ENCODE measurements around the gene NTRK3. TPM values are rescaled to one million over a fixed set of nuclear protein-coding genes. Genes with fewer than 3 reads are reported as not detected.

The NTRK3 gene
- total and polyA plus RNA-seq, 2 of the 13 experiments (the other 11 are each of a cell fraction or from before 2014, with no cell fraction given), result not detected

DNA sequence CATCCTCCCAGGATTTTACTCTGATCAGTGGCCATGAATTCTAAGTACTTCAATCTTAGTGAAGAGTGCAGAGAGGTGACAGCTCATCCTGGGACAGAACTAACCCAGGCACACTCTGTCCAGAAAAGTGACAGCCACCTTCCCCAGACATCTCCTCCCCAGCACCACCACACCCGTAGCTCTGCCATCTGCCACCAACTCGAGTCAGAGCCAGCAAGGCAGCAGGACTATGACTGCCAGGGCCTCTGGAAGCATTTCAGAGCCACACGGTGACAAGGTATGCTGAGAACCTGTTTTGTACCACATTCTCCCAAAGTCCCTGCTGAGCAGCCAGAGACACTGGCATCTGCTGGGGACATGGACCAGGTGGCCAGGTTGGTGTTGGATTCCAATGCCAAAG is 71.0 kb downstream of the NTRK3 start (continued):
- TF ChIP-seq, protein P1, sequence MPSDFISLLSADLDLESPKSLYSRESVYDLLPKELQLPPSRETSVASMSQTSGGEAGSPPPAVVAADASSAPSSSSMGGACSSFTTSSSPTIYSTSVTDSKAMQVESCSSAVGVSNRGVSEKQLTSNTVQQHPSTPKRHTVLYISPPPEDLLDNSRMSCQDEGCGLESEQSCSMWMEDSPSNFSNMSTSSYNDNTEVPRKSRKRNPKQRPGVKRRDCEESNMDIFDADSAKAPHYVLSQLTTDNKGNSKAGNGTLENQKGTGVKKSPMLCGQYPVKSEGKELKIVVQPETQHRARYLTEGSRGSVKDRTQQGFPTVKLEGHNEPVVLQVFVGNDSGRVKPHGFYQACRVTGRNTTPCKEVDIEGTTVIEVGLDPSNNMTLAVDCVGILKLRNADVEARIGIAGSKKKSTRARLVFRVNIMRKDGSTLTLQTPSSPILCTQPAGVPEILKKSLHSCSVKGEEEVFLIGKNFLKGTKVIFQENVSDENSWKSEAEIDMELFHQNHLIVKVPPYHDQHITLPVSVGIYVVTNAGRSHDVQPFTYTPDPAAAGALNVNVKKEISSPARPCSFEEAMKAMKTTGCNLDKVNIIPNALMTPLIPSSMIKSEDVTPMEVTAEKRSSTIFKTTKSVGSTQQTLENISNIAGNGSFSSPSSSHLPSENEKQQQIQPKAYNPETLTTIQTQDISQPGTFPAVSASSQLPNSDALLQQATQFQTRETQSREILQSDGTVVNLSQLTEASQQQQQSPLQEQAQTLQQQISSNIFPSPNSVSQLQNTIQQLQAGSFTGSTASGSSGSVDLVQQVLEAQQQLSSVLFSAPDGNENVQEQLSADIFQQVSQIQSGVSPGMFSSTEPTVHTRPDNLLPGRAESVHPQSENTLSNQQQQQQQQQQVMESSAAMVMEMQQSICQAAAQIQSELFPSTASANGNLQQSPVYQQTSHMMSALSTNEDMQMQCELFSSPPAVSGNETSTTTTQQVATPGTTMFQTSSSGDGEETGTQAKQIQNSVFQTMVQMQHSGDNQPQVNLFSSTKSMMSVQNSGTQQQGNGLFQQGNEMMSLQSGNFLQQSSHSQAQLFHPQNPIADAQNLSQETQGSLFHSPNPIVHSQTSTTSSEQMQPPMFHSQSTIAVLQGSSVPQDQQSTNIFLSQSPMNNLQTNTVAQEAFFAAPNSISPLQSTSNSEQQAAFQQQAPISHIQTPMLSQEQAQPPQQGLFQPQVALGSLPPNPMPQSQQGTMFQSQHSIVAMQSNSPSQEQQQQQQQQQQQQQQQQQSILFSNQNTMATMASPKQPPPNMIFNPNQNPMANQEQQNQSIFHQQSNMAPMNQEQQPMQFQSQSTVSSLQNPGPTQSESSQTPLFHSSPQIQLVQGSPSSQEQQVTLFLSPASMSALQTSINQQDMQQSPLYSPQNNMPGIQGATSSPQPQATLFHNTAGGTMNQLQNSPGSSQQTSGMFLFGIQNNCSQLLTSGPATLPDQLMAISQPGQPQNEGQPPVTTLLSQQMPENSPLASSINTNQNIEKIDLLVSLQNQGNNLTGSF (CRISPR knock-in tag; IDR thresholded peaks at IDR 0.05), result no peak
- no peak for TF ChIP-seq MAFG (CRISPR knock-in tag; IDR thresholded peaks at IDR 0.05)
- TF ChIP-seq PHF20 (CRISPR knock-in tag; IDR thresholded peaks at IDR 0.05), result no peak
- TF ChIP-seq RAD51 (IDR thresholded peaks at IDR 0.05; ENCODE audit: borderline replicate concordance), result no peak
- TF ChIP-seq, protein P2, sequence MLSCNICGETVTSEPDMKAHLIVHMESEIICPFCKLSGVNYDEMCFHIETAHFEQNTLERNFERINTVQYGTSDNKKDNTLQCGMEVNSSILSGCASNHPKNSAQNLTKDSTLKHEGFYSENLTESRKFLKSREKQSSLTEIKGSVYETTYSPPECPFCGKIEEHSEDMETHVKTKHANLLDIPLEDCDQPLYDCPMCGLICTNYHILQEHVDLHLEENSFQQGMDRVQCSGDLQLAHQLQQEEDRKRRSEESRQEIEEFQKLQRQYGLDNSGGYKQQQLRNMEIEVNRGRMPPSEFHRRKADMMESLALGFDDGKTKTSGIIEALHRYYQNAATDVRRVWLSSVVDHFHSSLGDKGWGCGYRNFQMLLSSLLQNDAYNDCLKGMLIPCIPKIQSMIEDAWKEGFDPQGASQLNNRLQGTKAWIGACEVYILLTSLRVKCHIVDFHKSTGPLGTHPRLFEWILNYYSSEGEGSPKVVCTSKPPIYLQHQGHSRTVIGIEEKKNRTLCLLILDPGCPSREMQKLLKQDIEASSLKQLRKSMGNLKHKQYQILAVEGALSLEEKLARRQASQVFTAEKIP (CRISPR knock-in tag; IDR thresholded peaks at IDR 0.05; ENCODE audit: borderline replicate concordance), result no peak
- TF ChIP-seq, protein P3, sequence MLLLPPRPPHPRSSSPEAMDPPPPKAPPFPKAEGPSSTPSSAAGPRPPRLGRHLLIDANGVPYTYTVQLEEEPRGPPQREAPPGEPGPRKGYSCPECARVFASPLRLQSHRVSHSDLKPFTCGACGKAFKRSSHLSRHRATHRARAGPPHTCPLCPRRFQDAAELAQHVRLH (CRISPR knock-in tag; IDR thresholded peaks at IDR 0.05; ENCODE audit: borderline replicate concordance, low read depth), result no peak
- TF ChIP-seq, protein P4, sequence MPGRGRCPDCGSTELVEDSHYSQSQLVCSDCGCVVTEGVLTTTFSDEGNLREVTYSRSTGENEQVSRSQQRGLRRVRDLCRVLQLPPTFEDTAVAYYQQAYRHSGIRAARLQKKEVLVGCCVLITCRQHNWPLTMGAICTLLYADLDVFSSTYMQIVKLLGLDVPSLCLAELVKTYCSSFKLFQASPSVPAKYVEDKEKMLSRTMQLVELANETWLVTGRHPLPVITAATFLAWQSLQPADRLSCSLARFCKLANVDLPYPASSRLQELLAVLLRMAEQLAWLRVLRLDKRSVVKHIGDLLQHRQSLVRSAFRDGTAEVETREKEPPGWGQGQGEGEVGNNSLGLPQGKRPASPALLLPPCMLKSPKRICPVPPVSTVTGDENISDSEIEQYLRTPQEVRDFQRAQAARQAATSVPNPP (CRISPR knock-in tag; IDR thresholded peaks at IDR 0.05), result no peak
- no peak for TF ChIP-seq ZNF17 (CRISPR knock-in tag; IDR thresholded peaks at IDR 0.05)
- TF ChIP-seq WIZ (CRISPR knock-in tag; IDR thresholded peaks at IDR 0.05), result no peak
- no peak for TF ChIP-seq MAFK (conservative IDR thresholded peaks at IDR 0.05 in 1 of 2, IDR thresholded peaks at IDR 0.05 in 1 of 2; ENCODE audit: low read length in 2 of 2)
- TF ChIP-seq, protein P5, sequence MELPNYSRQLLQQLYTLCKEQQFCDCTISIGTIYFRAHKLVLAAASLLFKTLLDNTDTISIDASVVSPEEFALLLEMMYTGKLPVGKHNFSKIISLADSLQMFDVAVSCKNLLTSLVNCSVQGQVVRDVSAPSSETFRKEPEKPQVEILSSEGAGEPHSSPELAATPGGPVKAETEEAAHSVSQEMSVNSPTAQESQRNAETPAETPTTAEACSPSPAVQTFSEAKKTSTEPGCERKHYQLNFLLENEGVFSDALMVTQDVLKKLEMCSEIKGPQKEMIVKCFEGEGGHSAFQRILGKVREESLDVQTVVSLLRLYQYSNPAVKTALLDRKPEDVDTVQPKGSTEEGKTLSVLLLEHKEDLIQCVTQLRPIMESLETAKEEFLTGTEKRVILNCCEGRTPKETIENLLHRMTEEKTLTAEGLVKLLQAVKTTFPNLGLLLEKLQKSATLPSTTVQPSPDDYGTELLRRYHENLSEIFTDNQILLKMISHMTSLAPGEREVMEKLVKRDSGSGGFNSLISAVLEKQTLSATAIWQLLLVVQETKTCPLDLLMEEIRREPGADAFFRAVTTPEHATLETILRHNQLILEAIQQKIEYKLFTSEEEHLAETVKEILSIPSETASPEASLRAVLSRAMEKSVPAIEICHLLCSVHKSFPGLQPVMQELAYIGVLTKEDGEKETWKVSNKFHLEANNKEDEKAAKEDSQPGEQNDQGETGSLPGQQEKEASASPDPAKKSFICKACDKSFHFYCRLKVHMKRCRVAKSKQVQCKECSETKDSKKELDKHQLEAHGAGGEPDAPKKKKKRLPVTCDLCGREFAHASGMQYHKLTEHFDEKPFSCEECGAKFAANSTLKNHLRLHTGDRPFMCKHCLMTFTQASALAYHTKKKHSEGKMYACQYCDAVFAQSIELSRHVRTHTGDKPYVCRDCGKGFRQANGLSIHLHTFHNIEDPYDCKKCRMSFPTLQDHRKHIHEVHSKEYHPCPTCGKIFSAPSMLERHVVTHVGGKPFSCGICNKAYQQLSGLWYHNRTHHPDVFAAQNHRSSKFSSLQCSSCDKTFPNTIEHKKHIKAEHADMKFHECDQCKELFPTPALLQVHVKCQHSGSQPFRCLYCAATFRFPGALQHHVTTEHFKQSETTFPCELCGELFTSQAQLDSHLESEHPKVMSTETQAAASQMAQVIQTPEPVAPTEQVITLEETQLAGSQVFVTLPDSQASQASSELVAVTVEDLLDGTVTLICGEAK (IDR thresholded peaks at IDR 0.05), result no peak
- TF ChIP-seq, protein P5 (CRISPR knock-in tag; IDR thresholded peaks at IDR 0.05), result no peak
